GM12878 (cell line): Measurements from ENCODE around the gene MTMR1. TPM values are rescaled to one million over a fixed set of nuclear protein-coding genes. Genes with fewer than 3 reads are reported as not detected.

Source experiments
- ATAC-seq: fragments of 200-7000 bp; cut with Tn5 transposase; 3 replicates; pipeline ENCODE4 v1.9.1; 2020; ENCODE audit warnings: mild to moderate bottlenecking, moderate library complexity
- BruUV-seq: library from RNA; stranded (reverse); fragments of 400-500 nt; replicated peaks from 2 replicates; lab custom pipeline; 2021; lab: Mats Ljungman, UMichigan
- CTCF ChIA-PET: fragments of 300-600 bp; sonication (Branson Sonifier 250); formaldehyde crosslinking; extraction: SDS; loops from one replicate; lab custom pipeline; 2021; ENCODE audit warnings: inconsistent platforms; lab: Yijun Ruan, JAX
- POLR2A ChIA-PET: fragments of 350-600 bp; formaldehyde crosslinking; extraction: SDS; loops from one replicate; lab custom pipeline; 2021; ENCODE audit warnings: inconsistent platforms; lab: Charles Lee
- RAD21 ChIA-PET: fragments of 300-600 bp; sonication (Branson Sonifier 250); formaldehyde crosslinking; loops from one replicate; lab custom pipeline; 2023; ENCODE audit warnings: antibody characterized with exemption; ENCODE audit not compliant: unreplicated experiment; lab: Charles Lee
- SMC1A ChIA-PET: fragments of 300-600 bp; sonication (Branson Sonifier 250); formaldehyde crosslinking; loops from one replicate; lab custom pipeline; 2023; ENCODE audit not compliant: unreplicated experiment, uncharacterized antibody; lab: Charles Lee
- DNase-seq: peaks from one replicate; pipeline ENCODE4 v3.0.0-alpha.2; 2011; ENCODE audit warnings: low read depth, low spot score
- FAIRE-seq: peaks from 3 replicates; lab custom pipeline; 2011; peaks lifted over from hg19 to GRCh38; lab: Jason Lieb, UNC
- H2AFZ ChIP-seq: 2 replicates; pipeline ENCODE4 v1.6.0; 2011; ENCODE audit warnings: low read depth, low read length, control low read depth; ENCODE audit not compliant: control insufficient read depth
- H3K27ac ChIP-seq: 2 replicates; pipeline ENCODE4 v1.5.1; 2011; ENCODE audit warnings: control low read depth; ENCODE audit not compliant: control insufficient read depth, insufficient read depth
- H3K27me3 ChIP-seq, 2 experiments: replicated peaks in 1 of 2; 2 replicates each; pipeline versions ENCODE4 v1.6.0 to v1.6.1; 2011; ENCODE audit warnings: low read length in 1 of 2; ENCODE audit not compliant: control insufficient read depth in 2 of 2, insufficient read depth in 2 of 2
- H3K36me3 ChIP-seq, 2 experiments: 2 replicates each; pipeline ENCODE4 v1.5.1; 2011; ENCODE audit warnings: low read length in 1 of 2; ENCODE audit not compliant: control insufficient read depth in 2 of 2, insufficient read depth in 2 of 2
- H3K4me1 ChIP-seq: 2 replicates; pipeline ENCODE4 v1.6.1; 2011; ENCODE audit warnings: mild to moderate bottlenecking, low read length, moderate library complexity, mixed read lengths; ENCODE audit not compliant: control insufficient read depth, insufficient read depth
- H3K4me2 ChIP-seq: 2 replicates; pipeline ENCODE4 v1.6.0; 2011; ENCODE audit warnings: control low read depth; ENCODE audit not compliant: control insufficient read depth, insufficient read depth
- H3K4me3 ChIP-seq: fragments of 200-600 bp; sonication (generic); 2 replicates; pipeline ENCODE4 v1.5.1; 2016
- H3K79me2 ChIP-seq: 2 replicates; pipeline ENCODE4 v1.6.0; 2011; ENCODE audit warnings: low read length; ENCODE audit not compliant: control insufficient read depth, insufficient read depth
- H3K9ac ChIP-seq: 2 replicates; pipeline ENCODE4 v1.8.0; 2011; ENCODE audit warnings: low read length, control low read depth, mixed read lengths; ENCODE audit not compliant: control insufficient read depth, insufficient read depth
- H3K9me3 ChIP-seq: replicated peaks from 3 replicates; pipeline ENCODE4 v1.5.1; 2011; ENCODE audit warnings: mild to moderate bottlenecking, low read length; ENCODE audit not compliant: control insufficient read depth, insufficient read depth
- H4K20me1 ChIP-seq: 2 replicates; pipeline ENCODE4 v1.6.0; 2011; ENCODE audit not compliant: control insufficient read depth, insufficient read depth
- HDGF ChIP-seq: fragments of 450-650 bp; IDR thresholded peaks from 2 replicates; pipeline ENCODE4 v1.6.1; 2016; ENCODE audit warnings: antibody characterized with exemption
- KAT2A ChIP-seq: conservative IDR thresholded peaks from 2 replicates; pipeline ENCODE4 v1.6.1; 2011; ENCODE audit warnings: low read depth, low read length; ENCODE audit not compliant: control insufficient read depth
- PML ChIP-seq: IDR thresholded peaks from 2 replicates; pipeline ENCODE4 v1.6.1; 2012; ENCODE audit warnings: low read length, inconsistent platforms
- SIN3A ChIP-seq: IDR thresholded peaks from 2 replicates; pipeline ENCODE4 v1.6.1; 2012; ENCODE audit warnings: low read depth, low read length, improper control_type of control experiment
- WGBS: methylation state at CpG from one replicate; pipeline ENCODE4 v1.1.6; 2016; ENCODE audit warnings: low lambda C conversion rate; ENCODE audit not compliant: insufficient replicate concordance, insufficient coverage; ENCODE audit errors: missing lambda C conversion rate; 5-methylcytosine and 5-hydroxymethylcytosine counted together
- in situ Hi-C: fragments of 300-500 bp; cut with MboI; formaldehyde crosslinking; loops from 9 replicates; pipeline ENCODE4 v1.14.3; 2018; ENCODE audit warnings: mixed read lengths
- intact Hi-C: fragments of 100-400 bp; cut with micrococcal nuclease; formaldehyde crosslinking; loops from one replicate; pipeline ENCODE4 v1.14.2; 2022; ENCODE audit not compliant: unreplicated experiment
- polyA plus RNA-seq, 11 experiments: library from polyadenylated mRNA; depleted of rRNA in 4 of 11; unstranded in 6 of 11; stranded (reverse) in 5 of 11; fragments of >200 nt; fragmentation: Nextera tagmentation in 4 of 11; fragmentation: Illumina TruSeq in 1 of 11; extraction: Ambion mirVana in 4 of 11; extraction: Trizol in 1 of 11; gene quantifications; 1 replicate in 1 of 11; 2 replicates in 10 of 11; pipeline versions ENCODE4 v1.2.1 to v1.2.3, GENCODE V29; 2011 to 2016; ENCODE audit warnings: inconsistent platforms in 2 of 11, missing spikeins in 2 of 11, low read depth in 1 of 11
- total RNA-seq, 4 experiments: library from RNA; depleted of rRNA in 3 of 4; stranded (reverse); fragments of >200 nt in 3 of 4; fragmentation: Illumina TruSeq in 1 of 4; extraction: Trizol in 1 of 4; gene quantifications; 2 replicates each; pipeline versions ENCODE4 v1.2.1 to v1.2.3, GENCODE V29; 2013 to 2021
- TF ChIP-seq, protein P1 (sequence below): IDR thresholded peaks from 2 replicates; pipeline ENCODE4 v1.6.1; 2011; ENCODE audit warnings: mild to moderate bottlenecking, low read depth, low read length, moderate library complexity; ENCODE audit not compliant: insufficient replicate concordance
- TF ChIP-seq, protein P2 (sequence below): fragments of 450-650 bp; IDR thresholded peaks from 2 replicates; pipeline ENCODE4 v1.6.1; 2017; ENCODE audit warnings: mild to moderate bottlenecking, moderate library complexity

The MTMR1 gene
- total and polyA plus RNA-seq, 10 of the 15 experiments (the other 5 are each of a cell fraction or from before 2014, with no cell fraction given), result 1.2 to 32.2 (median 22.9) TPM

DNA sequence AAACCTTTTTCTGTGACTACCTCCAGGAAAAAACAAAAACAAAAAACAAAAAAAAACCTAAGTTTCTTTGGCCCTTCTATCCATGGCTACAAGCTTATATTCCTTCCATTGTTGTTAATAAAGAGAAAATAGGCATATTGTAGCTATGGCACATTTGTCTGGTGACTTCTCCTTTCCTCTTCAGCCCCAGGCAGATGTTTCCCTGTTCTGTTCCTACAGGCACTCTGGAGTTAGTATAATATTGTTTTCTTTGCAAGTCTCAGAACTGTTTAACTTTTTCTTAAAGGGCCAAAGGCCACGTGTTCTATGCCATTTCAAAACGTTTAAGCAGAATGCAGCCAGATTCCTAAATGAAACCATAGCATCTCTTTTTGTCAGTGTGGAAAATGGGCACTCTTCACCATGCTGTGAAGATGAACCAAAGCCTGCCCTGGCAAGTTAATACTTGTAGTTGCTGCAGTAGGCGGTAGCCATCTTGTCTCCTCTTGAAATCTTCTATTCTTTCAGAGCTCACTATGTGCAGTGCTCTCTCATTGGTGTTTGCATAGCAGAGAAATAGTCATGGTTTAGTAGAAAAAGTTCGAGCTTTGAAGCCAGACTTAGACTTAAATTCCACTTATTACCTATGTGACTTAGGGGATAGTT, 44.8 kb upstream of the MTMR1 start:
- no peak overlapping the region for H3K9ac ChIP-seq
- intact Hi-C loops, result no loop called here
- FAIRE-seq (no peak), ATAC-seq (no peak)
- H4K20me1 ChIP-seq, result no peaks in the 10 kb centered on the region
- POLR2A ChIA-PET, result no interaction called here
- no peaks in the 10 kb centered on the region for H3K9me3 ChIP-seq
- no peak overlapping the region for H3K27ac ChIP-seq
- WGBS, result 35% methylated on average over 4 of the region's 4 CpGs
- no peaks in the 10 kb centered on the region for H3K4me1 ChIP-seq
- no TSS peak for BruUV-seq
- in situ Hi-C loops, result no loop called here
- RAD21 ChIA-PET, result no interaction called here
- TF ChIP-seq KAT2A (no peak), HDGF (no peak), PML (no peak), SIN3A (no peak)
- TF ChIP-seq, protein P1, sequence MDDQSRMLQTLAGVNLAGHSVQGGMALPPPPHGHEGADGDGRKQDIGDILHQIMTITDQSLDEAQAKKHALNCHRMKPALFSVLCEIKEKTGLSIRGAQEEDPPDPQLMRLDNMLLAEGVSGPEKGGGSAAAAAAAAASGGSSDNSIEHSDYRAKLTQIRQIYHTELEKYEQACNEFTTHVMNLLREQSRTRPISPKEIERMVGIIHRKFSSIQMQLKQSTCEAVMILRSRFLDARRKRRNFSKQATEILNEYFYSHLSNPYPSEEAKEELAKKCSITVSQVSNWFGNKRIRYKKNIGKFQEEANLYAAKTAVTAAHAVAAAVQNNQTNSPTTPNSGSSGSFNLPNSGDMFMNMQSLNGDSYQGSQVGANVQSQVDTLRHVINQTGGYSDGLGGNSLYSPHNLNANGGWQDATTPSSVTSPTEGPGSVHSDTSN, result no peak
- TF ChIP-seq, protein P2, sequence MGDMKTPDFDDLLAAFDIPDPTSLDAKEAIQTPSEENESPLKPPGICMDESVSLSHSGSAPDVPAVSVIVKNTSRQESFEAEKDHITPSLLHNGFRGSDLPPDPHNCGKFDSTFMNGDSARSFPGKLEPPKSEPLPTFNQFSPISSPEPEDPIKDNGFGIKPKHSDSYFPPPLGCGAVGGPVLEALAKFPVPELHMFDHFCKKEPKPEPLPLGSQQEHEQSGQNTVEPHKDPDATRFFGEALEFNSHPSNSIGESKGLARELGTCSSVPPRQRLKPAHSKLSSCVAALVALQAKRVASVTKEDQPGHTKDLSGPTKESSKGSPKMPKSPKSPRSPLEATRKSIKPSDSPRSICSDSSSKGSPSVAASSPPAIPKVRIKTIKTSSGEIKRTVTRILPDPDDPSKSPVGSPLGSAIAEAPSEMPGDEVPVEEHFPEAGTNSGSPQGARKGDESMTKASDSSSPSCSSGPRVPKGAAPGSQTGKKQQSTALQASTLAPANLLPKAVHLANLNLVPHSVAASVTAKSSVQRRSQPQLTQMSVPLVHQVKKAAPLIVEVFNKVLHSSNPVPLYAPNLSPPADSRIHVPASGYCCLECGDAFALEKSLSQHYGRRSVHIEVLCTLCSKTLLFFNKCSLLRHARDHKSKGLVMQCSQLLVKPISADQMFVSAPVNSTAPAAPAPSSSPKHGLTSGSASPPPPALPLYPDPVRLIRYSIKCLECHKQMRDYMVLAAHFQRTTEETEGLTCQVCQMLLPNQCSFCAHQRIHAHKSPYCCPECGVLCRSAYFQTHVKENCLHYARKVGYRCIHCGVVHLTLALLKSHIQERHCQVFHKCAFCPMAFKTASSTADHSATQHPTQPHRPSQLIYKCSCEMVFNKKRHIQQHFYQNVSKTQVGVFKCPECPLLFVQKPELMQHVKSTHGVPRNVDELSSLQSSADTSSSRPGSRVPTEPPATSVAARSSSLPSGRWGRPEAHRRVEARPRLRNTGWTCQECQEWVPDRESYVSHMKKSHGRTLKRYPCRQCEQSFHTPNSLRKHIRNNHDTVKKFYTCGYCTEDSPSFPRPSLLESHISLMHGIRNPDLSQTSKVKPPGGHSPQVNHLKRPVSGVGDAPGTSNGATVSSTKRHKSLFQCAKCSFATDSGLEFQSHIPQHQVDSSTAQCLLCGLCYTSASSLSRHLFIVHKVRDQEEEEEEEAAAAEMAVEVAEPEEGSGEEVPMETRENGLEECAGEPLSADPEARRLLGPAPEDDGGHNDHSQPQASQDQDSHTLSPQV, result no peak
- TF ChIP-seq, all 136 proteins: peak for 0
- CTCF ChIA-PET, result interaction anchor here (0.5 kb wide), 1 partner anchor 101 kb away, joined by 3 read pairs; no protein-coding TSS in a partner anchor
- Histone ChIP-seq H3K27me3 (no peaks in the 10 kb centered on the region), H2AFZ (no peak overlapping the region), H3K36me3 (no peaks in the 10 kb centered on the region; a peak in 1 of 4 replicates), H3K4me2 (no peak overlapping the region), H3K4me3 (no peak overlapping the region), H3K79me2 (no peaks in the 10 kb centered on the region)
- DNase-seq, result no peak
- SMC1A ChIA-PET, result interaction anchor here (1.4 kb wide), 1 partner anchor 67 kb away, joined by 3 read pairs; no protein-coding TSS in a partner anchor
